ENCODE measurements around the gene ATP10B.

ATP10B gene

DNA sequence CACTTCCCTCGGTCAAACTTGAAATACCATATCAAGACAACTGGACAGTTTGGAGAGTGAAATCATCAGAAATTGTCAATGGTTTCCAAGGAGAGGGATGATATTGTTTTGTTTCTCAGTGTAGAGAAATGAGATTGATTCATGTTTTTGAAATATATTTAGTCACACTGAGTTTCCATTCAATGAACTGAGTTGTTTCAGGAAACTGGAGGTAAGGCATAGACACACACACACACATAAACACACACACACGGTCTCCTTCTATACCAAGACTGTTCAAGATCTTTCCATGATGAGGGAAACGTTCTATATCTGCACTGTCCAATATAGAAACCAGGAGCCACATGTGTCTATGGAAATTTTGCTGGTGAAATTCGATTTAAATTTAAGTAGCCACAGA lies 247.5 kb downstream of the ATP10B start:
- H3K9ac ChIP-seq (ENCODE audit: low read depth, low read length), result no peak overlapping the region
- no peak overlapping the region for H3K4me3 ChIP-seq (ENCODE audit: low read depth, low read length)
- H3K36me3 ChIP-seq (ENCODE audit: control insufficient read depth, insufficient read depth, low read length), result no peaks in the 10 kb centered on the region
- no peaks in the 10 kb centered on the region for H3K9me3 ChIP-seq (ENCODE audit: control insufficient read depth, insufficient read depth, low read length)
- no peaks in the 10 kb centered on the region for H3K27me3 ChIP-seq (ENCODE audit: control insufficient read depth, insufficient read depth, low read length)
- H3K4me1 ChIP-seq (ENCODE audit: control insufficient read depth, insufficient read depth, low read length), result no peaks in the 10 kb centered on the region
- no peak overlapping the region for H3K27ac ChIP-seq (ENCODE audit: low read depth, low read length)

GRCh38 chr5:160602744-160603143 lies 249.3 kb downstream of the ATP10B start:
- Histone ChIP-seq H3K4me1 (ENCODE audit: control insufficient read depth, insufficient read depth, low read length) (no peaks in the 10 kb centered on the region), H3K27me3 (ENCODE audit: control insufficient read depth, insufficient read depth, low read length) (no peaks in the 10 kb centered on the region), H3K27ac (ENCODE audit: low read depth, low read length) (no peak overlapping the region), H3K36me3 (ENCODE audit: control insufficient read depth, insufficient read depth, low read length) (no peaks in the 10 kb centered on the region), H3K9ac (ENCODE audit: low read depth, low read length) (no peak overlapping the region), H3K4me3 (ENCODE audit: low read depth, low read length) (no peak overlapping the region), H3K9me3 (ENCODE audit: control insufficient read depth, insufficient read depth, low read length) (no peaks in the 10 kb centered on the region)

GRCh38 chr5:160601046-160601445 lies 251.0 kb downstream of the ATP10B start:
- H3K4me1 ChIP-seq (ENCODE audit: control insufficient read depth, insufficient read depth, low read length), result no peaks in the 10 kb centered on the region

DNA sequence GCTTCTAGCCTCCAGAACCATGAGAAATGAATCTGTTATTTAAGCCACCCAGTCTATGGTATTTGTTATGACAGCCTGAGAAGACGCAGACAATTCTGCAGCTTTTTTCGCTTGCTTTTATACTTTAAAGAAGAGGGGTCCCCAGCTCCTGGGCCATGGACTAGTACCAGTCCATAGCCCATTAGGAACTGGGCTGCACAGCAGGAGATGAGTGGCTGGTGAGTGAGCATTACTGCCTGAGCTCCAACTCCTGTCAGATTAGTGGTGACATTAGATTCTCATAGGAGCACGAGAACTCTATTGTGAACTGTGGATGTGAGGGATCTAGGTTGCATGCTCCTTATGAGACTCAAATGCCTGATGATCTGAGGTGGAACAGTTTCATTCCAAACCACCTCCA lies 278.7 kb downstream of the ATP10B start:
- Histone ChIP-seq H3K9me3 (ENCODE audit: control insufficient read depth, insufficient read depth, low read length) (no peaks in the 10 kb centered on the region), H3K9ac (ENCODE audit: low read depth, low read length) (no peak overlapping the region), H3K4me1 (ENCODE audit: control insufficient read depth, insufficient read depth, low read length) (no peaks in the 10 kb centered on the region), H3K27ac (ENCODE audit: low read depth, low read length) (no peak overlapping the region), H3K4me3 (ENCODE audit: low read depth, low read length) (no peak overlapping the region), H3K36me3 (ENCODE audit: control insufficient read depth, insufficient read depth, low read length) (no peaks in the 10 kb centered on the region), H3K27me3 (ENCODE audit: control insufficient read depth, insufficient read depth, low read length) (no peaks in the 10 kb centered on the region)

More at GRCh38 chr5:160601046-160601445, 251.0 kb downstream of the ATP10B start:
- no peak overlapping the region for H3K9ac ChIP-seq (ENCODE audit: low read depth, low read length)
- no peaks in the 10 kb centered on the region for H3K9me3 ChIP-seq (ENCODE audit: control insufficient read depth, insufficient read depth, low read length)
- no peaks in the 10 kb centered on the region for H3K27me3 ChIP-seq (ENCODE audit: control insufficient read depth, insufficient read depth, low read length)
- H3K27ac ChIP-seq (ENCODE audit: low read depth, low read length), result no peak overlapping the region
- H3K4me3 ChIP-seq (ENCODE audit: low read depth, low read length), result no peak overlapping the region
- no peaks in the 10 kb centered on the region for H3K36me3 ChIP-seq (ENCODE audit: control insufficient read depth, insufficient read depth, low read length)

DNA sequence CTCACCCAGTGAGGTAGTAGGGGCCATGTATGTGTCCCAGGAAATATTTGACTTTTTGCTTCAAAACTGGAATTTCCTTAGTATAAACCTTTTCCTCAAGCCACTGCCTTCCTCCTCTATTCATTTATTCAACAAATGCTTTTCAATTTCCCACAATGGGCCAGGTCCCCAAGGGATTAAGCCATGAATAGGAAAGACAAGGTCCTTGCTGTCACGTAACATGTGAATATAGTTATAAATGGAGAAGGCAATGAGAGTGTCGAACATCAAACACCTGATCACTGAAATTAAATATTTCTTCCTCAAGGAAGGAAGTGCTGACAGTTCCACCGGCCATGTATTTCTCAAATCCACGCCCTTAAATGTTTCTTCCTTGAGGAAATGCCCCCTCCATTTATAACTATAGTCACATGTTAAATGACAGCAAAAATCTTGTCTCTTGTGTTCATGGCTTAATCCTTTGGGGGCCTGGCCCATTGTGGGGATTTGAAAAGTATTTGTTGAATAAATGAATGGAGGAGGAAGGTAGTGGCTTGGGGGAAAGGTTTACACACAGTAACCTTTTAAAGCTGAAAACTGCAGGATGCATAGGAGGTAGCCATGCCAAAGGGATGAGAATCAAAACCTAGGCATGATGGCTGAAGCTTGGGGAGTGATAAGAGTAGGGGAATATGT lies 284.8 kb downstream of the ATP10B start:
- Histone ChIP-seq H3K4me3 (ENCODE audit: low read depth, low read length) (no peak overlapping the region), H3K4me1 (ENCODE audit: control insufficient read depth, insufficient read depth, low read length) (no peaks in the 10 kb centered on the region), H3K27ac (ENCODE audit: low read depth, low read length) (no peak overlapping the region), H3K27me3 (ENCODE audit: control insufficient read depth, insufficient read depth, low read length) (no peaks in the 10 kb centered on the region), H3K36me3 (ENCODE audit: control insufficient read depth, insufficient read depth, low read length) (no peaks in the 10 kb centered on the region), H3K9ac (ENCODE audit: low read depth, low read length) (no peak overlapping the region), H3K9me3 (ENCODE audit: control insufficient read depth, insufficient read depth, low read length) (no peaks in the 10 kb centered on the region)

DNA sequence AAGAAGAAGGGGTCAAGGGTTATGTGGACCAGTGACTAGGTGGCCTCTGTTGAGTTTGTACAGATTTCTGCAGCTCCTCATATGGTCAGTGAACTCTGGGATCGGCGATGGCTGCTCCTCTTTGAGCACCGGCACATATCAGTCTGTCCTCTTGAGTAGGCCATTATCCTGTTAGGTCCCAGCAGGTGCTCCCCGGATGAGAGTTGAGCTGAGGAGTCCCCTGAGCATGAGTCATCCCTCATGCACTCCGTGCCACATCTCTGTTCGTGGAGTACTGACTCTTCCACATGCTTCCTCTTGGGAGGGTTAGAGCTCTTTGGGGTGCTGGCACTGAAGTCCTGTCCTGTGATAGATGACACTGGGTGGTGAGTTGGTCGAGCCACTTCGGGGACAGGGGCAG lies 286.6 kb downstream of the ATP10B start:
- H3K27me3 ChIP-seq (ENCODE audit: control insufficient read depth, insufficient read depth, low read length), result no peaks in the 10 kb centered on the region

DNA sequence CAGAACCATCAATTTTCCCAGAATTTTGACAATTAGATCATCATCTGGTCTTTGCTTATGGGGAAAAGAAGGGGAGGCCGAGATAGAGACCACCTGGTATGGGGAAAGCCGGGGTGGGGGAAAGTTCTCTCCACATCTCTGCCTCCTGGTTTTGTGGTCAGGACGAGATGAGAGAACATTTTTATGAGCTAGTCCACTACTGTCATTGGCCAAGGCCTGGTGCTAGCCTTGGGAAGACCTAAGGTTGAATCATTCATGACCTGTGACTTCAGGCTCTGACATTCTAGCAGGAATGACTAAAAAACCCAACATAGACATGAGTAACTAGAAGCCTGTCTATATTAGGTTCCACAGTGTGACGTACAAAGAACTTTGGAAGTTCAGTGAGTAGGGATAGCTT lies 295.2 kb downstream of the ATP10B start:
- Histone ChIP-seq H3K9me3 (ENCODE audit: control insufficient read depth, insufficient read depth, low read length) (no peaks in the 10 kb centered on the region), H3K36me3 (ENCODE audit: control insufficient read depth, insufficient read depth, low read length) (no peaks in the 10 kb centered on the region), H3K9ac (ENCODE audit: low read depth, low read length) (no peak overlapping the region), H3K4me3 (ENCODE audit: low read depth, low read length) (no peak overlapping the region), H3K4me1 (ENCODE audit: control insufficient read depth, insufficient read depth, low read length) (no peaks in the 10 kb centered on the region), H3K27ac (ENCODE audit: low read depth, low read length) (no peak overlapping the region), H3K27me3 (ENCODE audit: control insufficient read depth, insufficient read depth, low read length) (no peaks in the 10 kb centered on the region)

More for the DNA sequence above, 286.6 kb downstream of the ATP10B start:
- Histone ChIP-seq H3K36me3 (ENCODE audit: control insufficient read depth, insufficient read depth, low read length) (no peaks in the 10 kb centered on the region), H3K27ac (ENCODE audit: low read depth, low read length) (no peak overlapping the region), H3K9me3 (ENCODE audit: control insufficient read depth, insufficient read depth, low read length) (no peaks in the 10 kb centered on the region), H3K9ac (ENCODE audit: low read depth, low read length) (no peak overlapping the region), H3K4me1 (ENCODE audit: control insufficient read depth, insufficient read depth, low read length) (no peaks in the 10 kb centered on the region), H3K4me3 (ENCODE audit: low read depth, low read length) (no peak overlapping the region)

- no peaks in the 10 kb centered on the region for H3K27me3 ChIP-seq (ENCODE audit: control insufficient read depth, insufficient read depth, low read length)
- no peak overlapping the region for H3K27ac ChIP-seq (ENCODE audit: low read depth, low read length)
- H3K9ac ChIP-seq (ENCODE audit: low read depth, low read length), result no peak overlapping the region
- no peaks in the 10 kb centered on the region for H3K36me3 ChIP-seq (ENCODE audit: control insufficient read depth, insufficient read depth, low read length)
- H3K4me3 ChIP-seq (ENCODE audit: low read depth, low read length), result no peak overlapping the region
- no peaks in the 10 kb centered on the region for H3K9me3 ChIP-seq (ENCODE audit: control insufficient read depth, insufficient read depth, low read length)
- no peaks in the 10 kb centered on the region for H3K4me1 ChIP-seq (ENCODE audit: control insufficient read depth, insufficient read depth, low read length)
Measured at GRCh38 chr5:160555971-160556631, 295.9 kb downstream of the ATP10B start.

DNA sequence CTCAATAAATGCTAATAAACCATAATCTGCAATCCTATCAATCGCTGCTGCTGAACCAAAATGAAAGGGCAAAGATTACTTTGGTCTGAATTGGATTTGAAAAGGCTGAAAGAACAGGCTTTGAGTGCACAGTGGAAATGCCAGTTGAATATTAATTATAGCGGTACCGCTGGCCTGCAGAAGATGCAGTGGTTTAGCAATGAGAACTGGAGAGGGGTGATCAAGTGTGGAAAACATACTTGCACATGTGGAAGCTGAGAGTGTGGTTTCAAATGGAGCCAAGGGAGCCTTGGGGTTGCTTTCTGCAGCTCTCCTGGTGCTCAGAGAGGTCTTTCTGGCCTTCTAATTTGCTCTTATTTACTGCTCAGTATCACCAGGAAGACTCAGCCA lies 296.4 kb downstream of the ATP10B start:
- Histone ChIP-seq H3K27me3 (ENCODE audit: control insufficient read depth, insufficient read depth, low read length) (no peaks in the 10 kb centered on the region), H3K9ac (ENCODE audit: low read depth, low read length) (no peak overlapping the region), H3K4me1 (ENCODE audit: control insufficient read depth, insufficient read depth, low read length) (no peaks in the 10 kb centered on the region), H3K27ac (ENCODE audit: low read depth, low read length) (no peak overlapping the region), H3K36me3 (ENCODE audit: control insufficient read depth, insufficient read depth, low read length) (no peaks in the 10 kb centered on the region), H3K9me3 (ENCODE audit: control insufficient read depth, insufficient read depth, low read length) (no peaks in the 10 kb centered on the region), H3K4me3 (ENCODE audit: low read depth, low read length) (no peak overlapping the region)

GRCh38 chr5:160550075-160550474 lies 301.9 kb downstream of the ATP10B start:
- Histone ChIP-seq H3K27me3 (ENCODE audit: control insufficient read depth, insufficient read depth, low read length) (no peaks in the 10 kb centered on the region), H3K9me3 (ENCODE audit: control insufficient read depth, insufficient read depth, low read length) (no peaks in the 10 kb centered on the region), H3K36me3 (ENCODE audit: control insufficient read depth, insufficient read depth, low read length) (no peaks in the 10 kb centered on the region), H3K4me1 (ENCODE audit: control insufficient read depth, insufficient read depth, low read length) (no peaks in the 10 kb centered on the region), H3K27ac (ENCODE audit: low read depth, low read length) (no peak overlapping the region), H3K9ac (ENCODE audit: low read depth, low read length) (no peak overlapping the region), H3K4me3 (ENCODE audit: low read depth, low read length) (no peak overlapping the region)

DNA sequence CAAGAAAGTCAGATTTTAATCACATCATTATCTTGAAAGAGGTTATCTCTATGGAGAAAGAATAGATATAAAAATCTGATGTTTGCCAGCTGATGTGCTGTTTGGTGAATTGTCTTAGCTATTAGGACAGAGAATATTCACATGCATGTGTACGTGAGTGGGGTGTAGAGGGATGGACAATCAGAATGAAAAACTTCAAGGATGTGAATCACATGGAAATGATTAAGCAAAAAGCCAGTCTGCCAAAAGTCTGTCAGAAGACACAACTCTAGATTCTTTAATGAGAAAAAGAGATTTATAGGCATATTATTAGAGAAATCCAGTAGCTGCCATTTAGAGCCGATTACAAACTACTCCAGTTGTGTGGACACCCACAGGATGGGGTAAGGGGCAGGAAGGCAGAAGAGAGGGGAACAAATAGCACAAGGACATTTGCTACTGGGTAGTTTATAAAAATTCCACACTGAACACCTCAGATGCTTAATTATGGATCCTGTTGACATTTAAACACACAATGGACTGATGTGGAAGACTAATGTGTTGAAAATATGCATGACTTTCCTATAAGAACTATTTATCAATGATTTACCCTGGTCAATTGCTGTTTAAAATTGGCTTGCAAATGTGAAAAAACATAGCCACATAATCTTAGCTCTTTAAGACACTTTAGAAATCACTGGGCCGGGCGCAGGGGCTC lies 302.9 kb downstream of the ATP10B start:
- H3K9me3 ChIP-seq (ENCODE audit: control insufficient read depth, insufficient read depth, low read length), result no peaks in the 10 kb centered on the region
- H3K27ac ChIP-seq (ENCODE audit: low read depth, low read length), result no peak overlapping the region
- no peak overlapping the region for H3K9ac ChIP-seq (ENCODE audit: low read depth, low read length)
- no peaks in the 10 kb centered on the region for H3K36me3 ChIP-seq (ENCODE audit: control insufficient read depth, insufficient read depth, low read length)
- no peaks in the 10 kb centered on the region for H3K4me1 ChIP-seq (ENCODE audit: control insufficient read depth, insufficient read depth, low read length)
- H3K27me3 ChIP-seq (ENCODE audit: control insufficient read depth, insufficient read depth, low read length), result no peaks in the 10 kb centered on the region
- no peak overlapping the region for H3K4me3 ChIP-seq (ENCODE audit: low read depth, low read length)
